Subcutaneous adipose tissue (tissue), 4 donors: ENCODE results near the gene POLR1G. TPM values are rescaled to one million over a fixed set of nuclear protein-coding genes. Genes with fewer than 3 reads are reported as not detected.

Experiments used
- CTCF ChIP-seq: fragments of 450-650 bp; IDR thresholded peaks from one replicate; pipeline ENCODE4 v1.5.1; 2016; ENCODE audit warnings: low read depth, mild to moderate bottlenecking, control low read depth, antibody characterized with exemption, moderate library complexity
- total RNA-seq, 4 donors: library from RNA; depleted of rRNA; stranded (reverse); fragments of >200 nt; gene quantifications; one replicate each; pipeline ENCODE4 v1.1.0, GENCODE V29; 2016

Gene POLR1G
- total RNA-seq, 4 donors from 2014 or later = 1.1 to 2.9 (median 1.6) TPM

GRCh38 chr19:45446295-45446694 lies 39.9 kb downstream of the POLR1G start:
- TF ChIP-seq CTCF = no peak

GRCh38 chr19:45446944-45447343 lies 40.5 kb downstream of the POLR1G start:
- TF ChIP-seq CTCF = no peak

- TF ChIP-seq CTCF = no peak
Measured at GRCh38 chr19:45448425-45448756, 41.9 kb downstream of the POLR1G start.

DNA sequence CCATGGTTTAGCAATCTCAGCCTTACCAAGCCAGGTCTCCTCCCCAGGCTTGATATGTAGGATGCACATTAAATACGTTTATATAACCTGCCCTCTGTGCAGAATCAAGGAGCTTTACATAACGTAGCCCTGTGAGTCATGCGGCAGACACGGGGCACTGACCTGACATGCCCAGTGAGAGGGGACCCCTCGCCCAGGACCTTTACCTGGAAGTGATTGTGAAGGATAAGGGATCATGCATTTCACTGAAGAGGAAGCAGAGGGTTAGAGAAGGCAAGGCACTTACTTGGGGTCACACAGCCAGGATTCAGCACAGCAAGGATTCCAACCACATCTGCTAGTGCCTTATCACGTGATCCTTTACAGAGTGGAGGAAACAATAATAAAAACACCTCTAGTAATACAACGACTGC lies 42.4 kb downstream of the POLR1G start:
- no peak for TF ChIP-seq CTCF

- no peak for TF ChIP-seq CTCF
Measured at GRCh38 chr19:45450012-45450333, 43.5 kb downstream of the POLR1G start.

- TF ChIP-seq CTCF = no peak
Measured at GRCh38 chr19:45451131-45451849, 44.8 kb downstream of the POLR1G start.

DNA sequence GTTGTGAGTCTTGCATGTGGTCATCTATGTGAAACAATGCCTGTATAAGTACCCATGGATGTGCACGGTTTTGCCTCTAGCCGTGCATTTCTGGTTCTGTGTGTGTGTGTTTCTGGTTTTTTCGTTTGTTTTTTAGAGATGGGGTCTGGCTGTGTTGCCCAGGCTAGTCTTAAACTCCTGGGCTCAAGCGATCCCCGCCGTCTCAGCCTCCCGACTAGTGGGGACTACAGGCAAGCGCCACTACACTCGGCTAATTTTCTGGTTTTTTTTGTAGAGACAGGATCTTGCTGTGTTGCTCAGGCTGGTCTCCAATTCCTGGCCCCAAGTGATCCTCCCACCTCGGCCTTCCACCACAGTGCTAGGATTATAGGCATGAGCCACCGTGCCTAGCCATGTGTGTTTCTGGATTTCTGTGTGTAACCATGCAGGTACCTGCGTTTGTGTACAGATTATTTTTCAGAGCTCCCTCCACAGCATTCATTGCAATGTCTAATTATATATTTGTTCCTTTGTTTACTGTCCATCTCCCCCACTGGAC lies 45.5 kb downstream of the POLR1G start:
- no peak for TF ChIP-seq CTCF
